Retinal pigment epithelial cell (primary cell): ENCODE data around the gene FBP1.

Experiments used
- DNase-seq: peaks from one replicate; pipeline ENCODE4 v3.0.0-alpha.2; 2010; ENCODE audit warnings: low read depth
- H3K4me3 ChIP-seq: 2 replicates; pipeline ENCODE4 v1.5.1; 2011; ENCODE audit warnings: mild to moderate bottlenecking, low read length, control low read depth, moderate library complexity
- CTCF ChIP-seq: conservative IDR thresholded peaks from 2 replicates; pipeline ENCODE4 v1.5.1; 2011; ENCODE audit warnings: low read depth, low read length, control low read depth, inconsistent platforms

The FBP1 gene

GRCh38 chr9:94619026-94619425 lies 20.3 kb downstream of the FBP1 start:
- no peak for TF ChIP-seq CTCF
- no peak overlapping the region for H3K4me3 ChIP-seq
- no peak for DNase-seq

GRCh38 chr9:94613003-94613402 lies 26.3 kb downstream of the FBP1 start:
- H3K4me3 ChIP-seq: no peak overlapping the region
- peak; percentile 34 for TF ChIP-seq CTCF
- DNase-seq: no peak

- no peak overlapping the region for H3K4me3 ChIP-seq
- DNase-seq: no peak
- TF ChIP-seq CTCF: no peak
These were observed 27.2 kb downstream of the FBP1 start for GRCh38 chr9:94612071-94612470.

- H3K4me3 ChIP-seq: no peak overlapping the region
- TF ChIP-seq CTCF: no peak
- no peak for DNase-seq
These were observed 27.7 kb downstream of the FBP1 start for GRCh38 chr9:94611638-94612068.

GRCh38 chr9:94610181-94610606 lies 29.1 kb downstream of the FBP1 start:
- no peak for TF ChIP-seq CTCF
- no peak overlapping the region for H3K4me3 ChIP-seq
- no peak for DNase-seq

GRCh38 chr9:94607423-94607691 lies 32.0 kb downstream of the FBP1 start:
- TF ChIP-seq CTCF: no peak
- no peak for DNase-seq

GRCh38 chr9:94606646-94607422 lies 32.5 kb downstream of the FBP1 start:
- no peak for TF ChIP-seq CTCF
- no peak for DNase-seq
- H3K4me3 ChIP-seq: no peak overlapping the region

More at GRCh38 chr9:94607423-94607691, 32.0 kb downstream of the FBP1 start:
- no peak overlapping the region for H3K4me3 ChIP-seq
